HG03175 (cell line): ENCODE measurements around the gene SLC25A22.

ENCODE experiments used
- ATAC-seq: cut with Tn5 transposase; IDR thresholded peaks from one replicate; pipeline ENCODE4 v1.9.1; 2021; ENCODE audit warnings: mild to moderate bottlenecking, moderate library complexity; ENCODE audit not compliant: unreplicated experiment

SLC25A22 gene

DNA sequence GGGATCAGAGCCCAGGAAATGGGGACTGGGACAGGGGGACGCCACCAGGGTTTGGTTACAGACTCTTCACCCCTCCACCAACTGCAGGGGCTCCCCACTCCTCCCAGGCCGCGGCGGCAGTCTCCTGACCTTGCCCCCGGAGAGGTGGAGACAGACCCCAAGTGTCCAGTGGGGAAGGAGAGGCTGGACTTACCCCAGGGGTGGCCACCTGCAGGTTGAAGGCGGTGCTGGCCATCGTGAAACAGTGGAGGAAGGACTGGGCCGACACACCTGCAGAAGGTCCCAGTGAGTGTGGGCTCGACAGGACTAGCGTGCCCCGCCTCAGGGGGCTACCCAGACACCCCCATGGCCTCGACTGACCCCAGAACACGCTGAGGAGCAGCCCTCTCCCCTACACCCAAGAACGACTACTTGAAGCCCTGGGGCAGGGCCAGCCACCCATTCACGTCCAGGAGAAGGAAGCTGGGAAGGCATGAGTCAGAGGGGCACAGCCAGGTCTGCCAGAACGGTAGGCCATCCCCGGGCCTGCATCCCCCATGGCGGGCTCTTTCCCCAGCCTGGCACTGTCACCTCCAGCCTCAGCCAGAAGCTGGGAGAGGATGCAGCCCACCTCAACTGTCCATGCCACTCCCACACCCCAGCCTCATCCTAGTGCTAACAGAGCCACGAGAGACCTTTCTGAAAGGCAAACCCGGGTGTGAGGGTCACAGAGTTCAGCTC, 23.0 kb downstream of the SLC25A22 start:
- no peak for ATAC-seq

DNA sequence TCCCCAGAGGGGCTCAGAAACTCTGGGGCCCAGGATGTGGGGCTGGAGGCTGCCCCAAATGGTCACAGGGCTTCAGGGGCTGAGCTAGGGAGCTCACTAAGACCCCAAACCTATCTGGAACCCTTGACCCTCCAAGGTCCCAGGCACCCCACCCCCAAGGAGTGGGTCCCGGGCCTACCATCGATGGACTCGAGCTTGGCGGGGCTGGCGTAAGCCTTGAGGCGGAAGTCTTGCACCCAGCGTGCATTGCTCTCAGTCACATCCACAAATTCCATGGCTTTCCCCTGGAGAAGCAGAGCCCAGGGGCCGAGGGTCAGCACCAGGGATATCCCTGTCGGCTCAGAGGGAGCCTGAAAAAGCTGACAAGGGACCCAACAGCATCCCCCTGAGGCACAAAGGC, 24.3 kb downstream of the SLC25A22 start:
- ATAC-seq, result no peak

DNA sequence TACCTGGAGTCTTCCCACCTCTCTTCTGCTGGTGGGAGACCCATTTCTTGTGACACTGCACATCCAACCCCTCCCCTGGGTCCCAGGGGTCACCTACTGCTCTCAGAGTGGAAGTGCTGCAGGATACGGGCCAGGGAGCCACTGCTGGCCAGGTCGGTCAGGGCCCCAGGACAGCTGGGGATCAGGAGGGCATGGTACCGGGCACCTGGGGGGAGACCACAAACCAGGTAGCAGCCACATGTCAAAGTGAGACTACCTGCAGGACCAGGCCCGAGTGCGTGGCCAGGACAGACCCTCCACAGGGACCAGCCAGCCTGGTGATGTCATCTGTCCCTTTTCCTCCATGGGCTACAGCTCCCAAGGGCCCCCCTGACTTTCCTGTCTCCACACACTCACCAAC, 24.7 kb downstream of the SLC25A22 start:
- ATAC-seq, result no peak

DNA sequence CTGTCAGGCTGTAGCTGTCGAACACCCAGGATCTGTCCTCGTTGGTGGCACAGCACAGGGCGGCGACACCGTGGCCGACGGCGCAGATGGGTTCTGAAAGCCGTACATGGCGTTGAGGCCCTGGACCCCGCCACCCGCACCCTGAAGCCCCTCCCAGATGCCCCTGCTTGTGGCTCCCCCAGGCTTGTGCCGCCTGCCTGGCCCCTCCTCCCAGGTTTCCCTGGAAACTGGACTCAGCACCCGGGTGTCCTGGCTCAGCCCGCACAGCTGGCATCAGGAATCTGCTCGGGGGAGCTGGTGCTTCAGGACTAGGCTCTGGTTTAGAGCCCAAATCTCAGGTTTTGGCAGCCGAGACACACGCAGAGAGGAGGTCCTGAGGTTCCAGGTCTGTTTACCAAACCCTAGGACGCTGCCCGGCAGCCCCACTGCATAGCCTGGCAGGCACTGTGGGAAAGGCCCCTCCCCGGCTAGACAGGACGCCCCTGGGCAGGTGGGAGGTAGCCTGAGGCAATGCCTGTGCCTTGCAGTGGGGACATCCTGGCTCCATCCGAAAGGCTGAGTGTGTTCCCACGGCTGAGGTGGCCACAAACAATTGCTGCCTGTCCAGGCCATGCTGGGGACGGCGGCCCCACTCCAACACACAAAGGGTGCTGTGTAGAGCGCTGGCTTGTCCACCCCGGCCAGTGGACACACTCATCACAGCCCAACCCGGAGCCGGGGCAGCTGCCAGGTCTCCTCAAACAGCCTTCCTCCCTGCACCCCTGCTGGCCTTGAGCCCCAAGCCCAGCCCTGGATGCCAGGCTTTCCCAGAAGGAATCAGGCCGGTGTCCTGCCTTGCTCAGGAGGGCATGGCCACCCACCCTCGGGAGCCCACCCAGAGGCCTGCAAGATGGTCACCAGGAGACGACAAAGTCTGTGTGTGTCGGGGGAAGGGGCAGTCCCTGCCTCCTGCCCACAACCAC, 25.4 kb downstream of the SLC25A22 start:
- no peak for ATAC-seq

DNA sequence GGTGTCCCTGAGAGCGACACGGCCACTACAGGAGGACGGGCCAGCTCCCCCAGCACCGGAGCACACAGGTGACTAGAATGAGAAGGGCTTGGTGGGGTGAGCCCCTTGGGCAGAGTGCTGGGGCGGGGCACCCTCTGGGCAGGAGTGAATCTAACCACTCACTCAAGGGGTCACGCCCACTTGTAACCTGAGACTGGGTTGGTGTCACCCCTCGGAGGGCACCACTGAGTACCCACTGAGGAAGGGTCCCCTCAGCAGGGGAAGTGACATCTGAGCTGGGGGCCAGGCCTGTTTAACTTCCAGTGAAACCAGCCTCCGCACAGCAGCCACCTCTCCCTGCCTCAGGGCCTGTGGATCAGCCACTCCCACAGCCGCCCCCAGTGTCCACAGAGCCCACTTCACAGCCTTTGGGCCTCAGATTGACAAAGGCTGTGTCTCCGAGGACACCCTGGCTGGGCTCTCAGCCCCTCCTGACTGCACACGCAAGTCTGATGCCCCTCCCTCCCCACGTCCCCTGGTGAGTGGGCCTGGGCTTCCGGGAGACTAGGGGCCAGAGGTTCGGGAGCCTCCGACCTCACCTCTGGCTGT, 26.4 kb downstream of the SLC25A22 start:
- no peak for ATAC-seq

DNA sequence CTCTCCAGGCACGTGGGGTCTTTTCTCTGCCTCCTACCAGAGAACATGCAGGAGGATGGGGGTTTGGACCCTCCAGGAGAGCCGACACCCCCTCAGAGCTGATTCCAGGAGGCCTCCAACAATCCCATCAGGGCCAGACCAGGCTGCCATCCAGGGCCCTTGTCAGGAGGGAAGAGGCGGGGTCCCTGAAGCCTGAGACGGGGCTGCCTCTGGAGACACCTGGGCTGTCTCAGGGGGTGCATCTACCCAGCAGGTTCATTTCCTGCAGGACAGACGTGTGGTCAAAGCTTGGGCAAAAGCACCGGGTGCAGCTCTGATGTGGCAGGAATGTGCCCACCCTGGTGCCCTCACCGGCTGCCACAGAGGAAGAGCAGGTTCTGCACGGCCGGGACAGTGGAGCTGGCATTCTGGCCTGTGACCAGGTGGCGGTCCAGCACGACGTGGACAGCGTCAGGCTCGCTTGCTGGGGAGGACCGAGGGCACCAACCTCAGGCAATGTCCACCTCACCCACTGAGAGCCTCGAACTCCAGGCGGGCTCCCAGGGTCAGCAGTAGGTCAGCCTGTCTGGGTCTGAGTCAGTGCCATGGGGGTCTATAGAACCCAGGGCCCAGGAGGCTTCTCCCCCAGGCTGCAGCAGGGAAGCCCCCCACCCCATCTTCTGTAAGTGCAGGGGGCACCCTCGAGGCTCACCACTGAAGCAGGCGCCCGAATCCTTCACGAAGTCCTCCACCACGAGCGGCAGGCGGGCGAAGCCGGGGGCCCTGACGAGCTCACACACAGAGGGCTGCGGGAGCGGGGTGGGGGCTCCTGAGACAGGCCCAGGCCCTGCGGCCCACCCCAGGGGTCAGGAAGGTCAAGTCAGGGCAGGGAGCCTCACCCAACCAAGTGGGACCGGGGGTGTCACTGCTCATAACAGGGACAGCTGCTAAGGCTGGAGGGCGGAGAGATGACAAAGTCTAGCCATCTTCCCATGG, 27.2 kb downstream of the SLC25A22 start:
- no peak for ATAC-seq

DNA sequence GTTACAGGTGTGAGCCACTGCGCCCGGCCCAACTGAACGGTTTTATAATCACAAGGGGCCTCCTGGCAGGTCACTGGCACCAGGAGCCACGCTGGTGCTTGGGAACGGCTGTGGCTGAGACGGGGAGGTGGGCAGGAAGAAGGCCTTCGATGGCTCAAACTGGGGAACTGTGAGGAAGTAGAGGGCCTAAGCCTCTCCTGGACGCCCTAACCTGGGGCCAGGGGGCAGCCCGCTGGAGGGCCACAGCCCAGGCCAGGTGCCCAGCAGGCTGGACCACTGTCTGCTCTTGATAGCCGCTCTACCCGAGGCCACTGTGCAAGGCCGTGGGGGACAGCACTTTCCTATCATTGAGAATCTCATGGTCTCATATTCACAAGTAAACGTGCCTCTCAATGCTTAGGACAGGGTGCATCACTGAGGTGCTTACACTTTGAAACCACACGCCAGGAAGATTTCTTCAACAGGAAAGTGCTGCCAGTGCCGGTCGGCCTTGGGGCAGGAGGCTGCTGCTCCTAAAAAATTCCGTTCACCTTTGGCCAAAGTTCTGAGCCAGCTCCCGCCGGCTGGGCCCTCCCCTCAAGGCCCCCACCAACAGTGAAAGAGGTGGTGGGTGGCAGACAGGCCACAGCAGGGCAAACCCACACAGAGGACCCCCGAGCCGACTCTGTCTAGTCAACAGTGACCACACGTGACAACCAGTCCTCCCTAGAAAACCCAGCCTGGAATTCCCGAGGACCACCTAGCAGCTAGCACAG, 28.0 kb downstream of the SLC25A22 start:
- ATAC-seq, result no peak

DNA sequence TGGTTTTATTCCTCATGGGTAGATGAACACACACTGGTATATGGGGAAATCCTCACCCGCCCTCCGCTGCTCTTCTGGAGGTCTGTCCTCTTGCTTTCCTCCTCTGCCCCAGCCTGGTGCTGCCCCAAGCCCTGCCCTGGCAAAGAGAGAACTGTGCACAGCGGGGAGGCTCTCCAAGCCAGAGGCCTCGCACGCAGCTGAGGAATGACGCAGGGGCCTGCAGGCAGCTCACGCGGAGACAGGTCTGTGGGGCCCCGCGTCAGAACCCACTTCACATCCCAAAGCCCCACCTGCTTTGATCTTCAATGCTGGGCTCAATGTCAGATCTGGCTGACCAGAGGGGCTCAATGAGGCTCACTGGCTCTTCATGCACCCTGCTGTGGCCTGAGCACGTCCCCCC, 30.8 kb downstream of the SLC25A22 start:
- ATAC-seq, result no peak

DNA sequence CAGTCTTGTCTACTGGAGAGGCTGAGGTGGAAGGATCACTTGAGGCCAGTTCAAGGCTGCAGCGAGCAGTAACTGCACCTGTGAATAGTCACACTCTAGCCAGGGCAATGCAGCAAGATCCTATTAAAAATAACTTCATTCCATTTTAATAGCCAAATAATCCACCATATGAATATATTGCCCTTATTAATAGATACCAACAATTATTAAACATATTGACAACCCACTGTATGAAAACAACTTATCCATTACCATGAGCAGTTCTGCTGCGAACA, 31.2 kb downstream of the SLC25A22 start:
- ATAC-seq, result no peak

DNA sequence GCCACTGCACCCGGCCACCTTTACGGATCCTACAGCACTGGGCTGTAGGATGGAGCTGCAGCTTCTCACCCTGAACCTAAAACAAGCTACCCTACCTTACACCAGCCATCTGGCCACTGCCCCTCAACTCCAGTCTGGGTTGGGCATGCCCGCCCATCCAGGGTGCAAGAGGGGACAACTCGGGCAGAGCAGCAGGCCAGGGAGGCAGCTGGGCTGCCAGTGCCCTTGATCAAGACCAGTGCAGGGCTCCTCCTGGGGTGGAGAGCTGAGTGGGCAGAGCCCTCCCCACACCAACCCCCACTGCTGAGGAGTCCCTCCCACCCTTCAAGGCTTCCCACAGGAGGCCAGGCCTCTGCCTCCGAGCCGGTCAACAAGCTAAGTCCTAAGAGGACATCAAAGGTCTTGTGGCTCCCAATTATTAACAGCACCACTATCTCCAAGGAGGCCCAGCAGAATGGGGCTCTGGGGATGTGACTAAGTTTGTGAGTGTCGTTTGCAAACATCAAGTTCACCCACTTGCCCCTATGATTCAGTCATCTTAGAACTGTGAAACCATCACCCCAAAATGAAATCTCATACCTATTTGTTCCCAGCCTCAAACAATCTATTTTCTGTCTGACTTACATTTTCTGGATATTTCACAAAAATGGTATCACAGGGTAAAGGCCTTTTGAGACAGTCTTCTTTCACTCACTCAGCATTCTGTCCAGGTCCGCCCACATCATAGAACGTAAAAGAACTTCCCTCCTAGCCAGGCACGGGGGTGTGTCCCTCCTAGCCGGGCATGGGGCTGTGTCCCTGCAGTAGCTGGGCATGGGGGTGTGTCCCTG, 31.8 kb downstream of the SLC25A22 start:
- ATAC-seq, result no peak

DNA sequence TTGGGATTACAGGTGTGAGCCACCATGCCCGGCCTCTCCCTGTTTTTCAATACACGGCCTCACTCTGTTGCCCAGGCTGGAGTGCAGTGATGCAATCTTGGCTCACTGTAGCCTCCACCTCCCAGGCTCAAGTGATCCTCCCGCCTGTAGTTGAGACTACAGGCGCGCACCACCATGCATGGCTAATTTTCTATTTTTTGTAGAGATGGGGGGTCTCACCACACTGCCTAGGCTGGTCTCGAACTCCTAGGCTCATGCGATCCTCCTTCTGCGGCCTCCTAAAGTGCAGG, 32.3 kb downstream of the SLC25A22 start:
- no peak for ATAC-seq

DNA sequence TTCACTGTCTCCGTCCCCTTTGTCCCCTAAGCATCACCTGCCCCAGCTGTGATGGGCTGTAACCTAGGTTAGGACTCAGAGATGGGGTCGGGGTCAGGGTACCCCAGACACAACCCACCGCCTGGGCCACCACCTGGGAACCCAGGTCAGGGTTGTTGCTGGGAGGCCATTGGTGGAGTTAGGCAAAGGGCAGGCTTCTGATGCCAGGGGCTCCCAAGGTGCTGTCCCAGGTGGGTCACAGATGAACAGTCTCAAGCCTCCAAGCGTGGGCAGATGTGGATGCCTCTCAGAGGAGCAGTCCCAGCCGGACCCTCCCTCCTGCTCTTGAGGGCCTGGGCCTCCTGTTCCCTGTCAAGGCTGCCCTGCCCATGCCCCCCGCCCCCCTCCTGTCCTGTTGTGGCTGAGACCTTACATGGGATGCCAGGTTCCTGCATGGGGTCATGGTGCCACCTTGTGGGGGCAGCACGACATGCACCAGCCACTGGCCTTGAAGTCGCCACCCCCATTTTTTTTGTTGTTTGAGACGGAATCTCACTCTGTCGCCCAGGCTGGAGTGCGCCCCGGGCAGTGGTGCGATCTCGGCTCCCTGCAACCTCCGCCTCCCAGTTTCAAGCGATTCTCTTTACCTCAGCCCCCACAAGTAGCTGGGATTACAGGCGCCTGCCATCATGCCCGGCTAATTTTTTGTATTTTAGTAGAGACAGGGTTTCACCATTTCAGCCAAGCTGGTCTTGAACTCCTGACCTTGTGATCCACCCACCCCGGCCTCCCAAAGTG, 32.9 kb downstream of the SLC25A22 start:
- ATAC-seq, result no peak

DNA sequence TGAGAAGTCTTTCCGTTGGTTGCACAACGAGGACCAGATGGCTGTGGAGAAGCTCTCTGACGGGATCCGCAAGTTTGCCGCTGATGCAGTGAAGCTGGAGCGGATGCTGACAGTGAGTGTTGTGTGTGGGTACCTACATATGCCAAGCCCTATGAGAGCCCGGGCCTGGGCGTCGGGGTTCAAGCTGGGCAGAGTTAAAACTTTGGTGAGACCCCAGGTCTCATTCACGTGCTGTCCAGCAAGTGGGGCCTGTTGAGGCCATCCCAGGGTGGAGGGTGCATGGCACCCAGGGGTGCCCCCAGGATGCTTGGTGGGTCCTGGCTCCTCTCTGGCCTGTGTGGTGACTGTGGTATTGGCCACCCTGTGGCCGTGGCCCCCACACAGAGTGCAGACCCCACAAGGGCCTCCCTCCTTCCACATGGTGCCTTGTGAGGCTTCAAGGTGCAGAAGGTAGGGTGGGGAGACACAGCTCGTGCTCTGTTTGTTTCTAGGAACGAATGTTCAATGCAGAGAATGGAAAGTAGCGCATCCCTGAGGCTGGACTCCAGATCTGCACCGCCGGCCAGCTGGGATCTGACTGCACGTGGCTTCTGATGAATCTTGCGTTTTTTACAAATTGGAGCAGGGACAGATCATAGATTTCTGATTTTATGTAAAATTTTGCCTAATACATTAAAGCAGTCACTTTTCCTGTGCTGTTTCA, 33.6 kb downstream of the SLC25A22 start:
- ATAC-seq, result no peak

DNA sequence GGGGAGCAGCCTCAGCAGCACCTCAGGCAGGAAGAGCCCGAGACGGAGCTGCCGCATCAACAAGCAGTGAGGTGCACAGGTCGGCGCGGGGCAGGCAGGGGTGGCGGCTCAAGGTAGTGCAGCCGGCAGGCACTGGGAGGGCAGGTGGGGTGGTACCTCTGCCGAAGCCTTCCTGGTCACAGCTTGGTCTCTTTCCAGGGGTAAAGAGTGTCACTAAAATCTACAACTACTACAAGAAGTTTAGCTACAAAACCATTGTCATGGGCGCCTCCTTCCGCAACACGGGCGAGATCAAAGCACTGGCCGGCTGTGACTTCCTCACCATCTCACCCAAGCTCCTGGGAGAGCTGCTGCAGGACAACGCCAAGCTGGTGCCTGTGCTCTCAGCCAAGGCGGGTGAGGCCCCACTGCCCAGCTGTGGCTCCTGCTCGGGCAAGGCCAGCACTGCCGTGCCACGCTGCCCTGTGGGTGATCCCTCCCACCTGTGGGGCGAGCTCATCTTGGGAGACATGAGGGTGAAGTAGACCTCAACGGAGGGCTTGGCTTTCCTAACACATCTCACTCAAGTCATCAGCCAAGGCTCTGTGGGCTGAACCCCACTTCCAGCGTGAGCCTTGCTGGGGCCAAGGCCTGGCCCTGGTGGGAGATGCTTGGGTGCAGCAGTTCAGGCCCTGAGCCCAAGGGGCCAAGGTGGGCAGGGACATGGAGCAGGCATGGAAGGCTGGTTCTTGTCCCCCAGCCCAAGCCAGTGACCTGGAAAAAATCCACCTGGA, 34.3 kb downstream of the SLC25A22 start:
- no peak for ATAC-seq

DNA sequence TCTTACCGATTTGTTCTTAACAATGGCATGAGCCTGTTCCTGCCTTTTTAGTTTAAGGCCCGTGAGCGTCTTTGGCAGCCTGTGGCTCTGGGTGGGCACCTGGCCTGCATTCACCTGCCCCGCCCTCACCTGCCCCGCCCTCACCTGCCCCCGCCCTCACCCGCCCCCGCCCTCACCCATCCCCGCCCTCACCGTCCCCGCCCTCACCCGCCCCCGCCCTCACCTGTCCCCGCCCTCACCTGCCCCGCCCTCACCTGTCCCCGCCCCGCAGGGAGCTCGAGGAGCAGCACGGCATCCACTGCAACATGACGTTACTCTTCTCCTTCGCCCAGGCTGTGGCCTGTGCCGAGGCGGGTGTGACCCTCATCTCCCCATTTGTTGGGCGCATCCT, 35.0 kb downstream of the SLC25A22 start:
- ATAC-seq, result no peak

DNA sequence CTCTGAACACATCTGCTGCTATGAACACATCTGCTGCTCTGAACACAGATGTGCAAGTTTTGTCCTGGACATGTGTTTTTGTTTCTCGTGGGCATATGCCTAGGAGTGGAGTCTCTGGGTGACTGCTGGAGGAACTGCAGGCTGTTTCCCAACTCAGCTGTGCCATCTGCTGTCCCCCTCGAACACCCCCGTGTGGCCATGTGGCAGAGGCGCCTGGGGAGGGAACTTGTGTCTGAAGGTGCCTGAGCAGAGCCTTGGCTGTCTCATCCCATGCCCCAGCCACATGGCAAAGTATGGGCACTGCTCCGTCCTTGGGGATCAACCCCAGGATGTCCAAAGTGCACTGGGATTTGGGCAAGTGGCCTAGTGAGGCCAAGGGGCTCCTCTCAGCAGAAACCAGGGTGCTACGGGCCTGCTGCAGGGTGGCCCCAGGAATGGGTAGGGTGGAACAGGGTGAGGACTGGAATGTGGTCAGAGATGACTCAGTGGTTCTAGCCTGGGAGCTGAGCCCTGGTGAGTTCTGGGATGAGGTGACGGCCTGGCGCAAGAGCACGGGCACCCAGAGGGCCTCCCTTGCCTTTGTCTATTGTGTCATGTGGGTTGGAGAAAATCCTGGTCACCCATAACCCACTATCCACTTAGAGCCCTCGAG, 35.5 kb downstream of the SLC25A22 start:
- no peak for ATAC-seq
